Neuronal stem cell (in vitro differentiated cells): Measurements from ENCODE around the gene TUBGCP3.
A peak's percentile ranks its signal among the peaks of the same experiment; 100 is the strongest.

Experiments
- DNase-seq: peaks from one replicate; pipeline ENCODE4 v3.0.0-alpha.2; 2013; ENCODE audit warnings: low spot score
- H2AFZ ChIP-seq: one replicate; pipeline ENCODE4 v1.6.1; 2013; ENCODE audit warnings: mild to moderate bottlenecking, low read length, inconsistent platforms
- H2AK5ac ChIP-seq: 2 replicates; pipeline ENCODE4 v1.6.1; 2013; ENCODE audit warnings: low read depth, mild to moderate bottlenecking, inconsistent platforms, low read length, moderate library complexity, mixed read lengths
- H2BK120ac ChIP-seq: 2 replicates; pipeline ENCODE4 v1.6.1; 2013; ENCODE audit warnings: low read depth, mild to moderate bottlenecking, inconsistent platforms, low read length, moderate library complexity, mixed read lengths
- H2BK12ac ChIP-seq: one replicate; pipeline ENCODE4 v1.6.1; 2013; ENCODE audit warnings: low read length, inconsistent platforms
- H2BK15ac ChIP-seq: 2 replicates; pipeline ENCODE4 v1.6.1; 2013; ENCODE audit warnings: mild to moderate bottlenecking, low read length, inconsistent platforms, mixed read lengths
- H2BK5ac ChIP-seq: one replicate; pipeline ENCODE4 v1.6.1; 2013; ENCODE audit warnings: inconsistent platforms, mild to moderate bottlenecking, low read length, moderate library complexity
- H3K14ac ChIP-seq: one replicate; pipeline ENCODE4 v1.6.1; 2013; ENCODE audit warnings: low read length, inconsistent platforms
- H3K18ac ChIP-seq: 2 replicates; pipeline ENCODE4 v1.6.1; 2013; ENCODE audit warnings: low read length, inconsistent platforms
- H3K23ac ChIP-seq: 2 replicates; pipeline ENCODE4 v1.6.1; 2013; ENCODE audit warnings: low read depth, mild to moderate bottlenecking, mixed read lengths, low read length, inconsistent platforms; ENCODE audit not compliant: poor library complexity
- H3K27ac ChIP-seq: replicated peaks from 3 replicates; pipeline ENCODE4 v1.5.1; 2013; ENCODE audit warnings: low read length, inconsistent platforms
- H3K27me3 ChIP-seq, 3 experiments: 2 replicates each; pipeline ENCODE4 v1.6.1; 2013; ENCODE audit warnings: low read length in 3 of 3, mild to moderate bottlenecking in 2 of 3, inconsistent platforms in 1 of 3, low read depth in 1 of 3, mixed read lengths in 1 of 3, moderate library complexity in 1 of 3; ENCODE audit not compliant: control insufficient read depth in 3 of 3, insufficient read depth in 3 of 3
- H3K36me3 ChIP-seq, 2 donors: replicated peaks in 1 of 2; 2 replicates each; pipeline ENCODE4 v1.6.1; 2013; ENCODE audit warnings: low read length in 2 of 2; ENCODE audit not compliant: control insufficient read depth in 2 of 2, insufficient read depth in 2 of 2
- H3K4ac ChIP-seq: 2 replicates; pipeline ENCODE4 v1.6.1; 2013; ENCODE audit warnings: inconsistent platforms, mild to moderate bottlenecking, low read length, moderate library complexity
- H3K4me1 ChIP-seq, 2 donors: 1 replicate in 1 of 2; 2 replicates in 1 of 2; pipeline ENCODE4 v1.6.1; 2013; ENCODE audit warnings: low read length in 2 of 2, low read depth in 1 of 2; ENCODE audit not compliant: control insufficient read depth in 2 of 2, insufficient read depth in 1 of 2
- H3K4me2 ChIP-seq: one replicate; pipeline ENCODE4 v1.6.1; 2013; ENCODE audit warnings: mild to moderate bottlenecking, low read length, inconsistent platforms; ENCODE audit not compliant: insufficient read depth, poor library complexity, severe bottlenecking
- H3K4me3 ChIP-seq, 2 donors: 2 replicates each; pipeline ENCODE4 v1.5.1; 2013; ENCODE audit warnings: low read length in 2 of 2, mild to moderate bottlenecking in 2 of 2, inconsistent platforms in 1 of 2, moderate library complexity in 1 of 2
- H3K79me1 ChIP-seq: one replicate; pipeline ENCODE4 v1.6.1; 2013; ENCODE audit warnings: low read depth, mild to moderate bottlenecking, inconsistent platforms, low read length, moderate library complexity
- H3K9ac ChIP-seq: one replicate; pipeline ENCODE4 v1.6.1; 2013; ENCODE audit warnings: mild to moderate bottlenecking, low read depth, low read length, inconsistent platforms; ENCODE audit not compliant: poor library complexity
- H3K9me3 ChIP-seq, 2 donors: replicated peaks in 1 of 2; 2 replicates each; pipeline versions ENCODE3 to v1.6.1; 2013; ENCODE audit warnings: low read length in 2 of 2, mild to moderate bottlenecking in 2 of 2, inconsistent platforms in 1 of 2, low read depth in 1 of 2, mixed read lengths in 1 of 2, moderate library complexity in 1 of 2; ENCODE audit not compliant: control insufficient read depth in 2 of 2, insufficient read depth in 1 of 2
- H4K8ac ChIP-seq: one replicate; pipeline ENCODE4 v1.6.1; 2013; ENCODE audit warnings: low read depth, mild to moderate bottlenecking, inconsistent platforms, low read length, moderate library complexity
- H4K91ac ChIP-seq: one replicate; pipeline ENCODE4 v1.6.1; 2013; ENCODE audit warnings: low read length, low read depth, mild to moderate bottlenecking, inconsistent platforms; ENCODE audit not compliant: poor library complexity
- WGBS, 2 donors: extraction: QIAGEN DNeasy Blood & Tissue Kit; methylation state at CpG; one replicate each; pipeline ENCODE4 v1.1.7; 2013; ENCODE audit warnings: missing lambda C conversion rate in 2 of 2, mixed read lengths in 1 of 2; ENCODE audit not compliant: insufficient read length in 2 of 2, insufficient replicate concordance in 1 of 2; ENCODE audit errors: extremely low coverage in 2 of 2; 5-methylcytosine and 5-hydroxymethylcytosine counted together

Gene TUBGCP3

GRCh38 chr13:112606109-112607001, 18.4 kb upstream of the TUBGCP3 start:
- peak overlapping the region; percentile 53 for H3K27ac ChIP-seq
- no peak overlapping the region for H2BK12ac ChIP-seq
- H3K36me3 ChIP-seq: no peaks in the 10 kb centered on the region
- peak overlapping the region; percentile 59 for H3K4me2 ChIP-seq
- H3K4me1 ChIP-seq: peaks cover 0 to 4% of the 10 kb centered on the region in 2 donors
- DNase-seq: peak; percentile 77
- H3K27me3 ChIP-seq: peaks cover 0 to 3% (median 0%) of the 10 kb centered on the region in 3 experiments
- H2BK5ac ChIP-seq: no peak overlapping the region
- H4K91ac ChIP-seq: no peak overlapping the region
- peak overlapping the region; percentile 45 to 60 for H3K4me3 ChIP-seq
- H3K9ac ChIP-seq: no peak overlapping the region
- H3K18ac ChIP-seq: peak overlapping the region; percentile 69
- H3K4ac ChIP-seq: no peak overlapping the region
- H2BK120ac ChIP-seq: no peak overlapping the region
- WGBS, 2 donors: no CpG with 5 or more reads among the region's 45 CpGs
- H3K23ac ChIP-seq: no peak overlapping the region
- no peak overlapping the region for H3K14ac ChIP-seq
- no peak overlapping the region for H2AK5ac ChIP-seq
- H2AFZ ChIP-seq: peak overlapping the region; percentile 80
- no peak overlapping the region for H4K8ac ChIP-seq
- peaks cover 0 to 5% of the 10 kb centered on the region in 2 donors for H3K9me3 ChIP-seq
- no peak overlapping the region for H2BK15ac ChIP-seq
- no peaks in the 10 kb centered on the region for H3K79me1 ChIP-seq

DNA sequence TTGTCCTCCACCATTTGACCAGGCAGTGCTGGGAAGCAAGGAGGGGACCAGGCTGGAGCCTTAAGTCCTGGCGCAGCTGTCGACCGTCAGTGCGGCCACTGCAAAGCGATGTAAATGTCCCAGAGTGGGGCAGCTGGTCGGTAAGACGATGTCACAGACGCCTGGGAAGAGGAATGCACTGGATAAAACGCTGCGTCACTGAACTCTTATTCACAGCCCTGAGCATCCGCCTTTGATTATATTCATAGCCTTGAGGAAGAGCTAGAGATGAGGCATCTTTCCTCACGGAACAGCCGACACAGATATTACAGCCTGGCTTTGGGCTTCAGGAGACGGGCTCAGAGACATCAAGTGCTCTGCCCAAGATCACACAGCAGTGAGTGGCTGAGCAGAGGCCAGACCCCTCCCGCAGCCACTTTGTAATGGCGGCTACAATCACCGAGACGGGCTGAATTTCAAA, 17.6 kb upstream of the TUBGCP3 start:
- no CpG with 5 or more reads among the region's 18 CpGs for WGBS, 2 donors
- H3K18ac ChIP-seq: peak overlapping the region; percentile 78
- no peak for DNase-seq

DNA sequence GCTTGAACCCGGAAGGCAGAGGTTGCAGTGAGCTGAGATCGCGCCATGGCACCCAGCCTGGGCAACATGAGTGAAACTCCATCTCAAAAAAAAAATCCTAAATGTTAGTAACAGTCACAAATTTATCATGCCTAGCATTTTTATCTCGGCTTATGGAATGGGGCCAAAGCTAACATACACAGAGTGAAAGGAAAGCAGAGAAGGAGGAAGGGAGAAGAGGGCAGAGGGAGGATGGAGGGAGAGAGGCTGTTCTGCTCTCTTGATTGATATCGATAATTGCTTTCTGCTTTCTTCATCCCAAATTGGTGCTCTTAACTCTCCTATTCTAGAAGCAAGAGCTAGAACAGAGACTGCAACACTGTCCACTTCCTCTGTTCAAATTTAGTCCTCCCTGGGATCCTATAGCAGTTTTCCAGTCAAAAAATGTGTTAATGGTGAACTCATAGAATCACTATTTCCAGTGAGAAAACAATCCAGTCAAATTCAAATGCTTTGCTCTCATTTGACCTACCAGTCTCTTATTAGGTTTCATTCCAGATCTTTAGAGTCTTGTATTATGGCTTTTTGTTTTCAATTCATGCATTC, 15.8 kb upstream of the TUBGCP3 start:
- no CpG with 5 or more reads among the region's 5 CpGs for WGBS, 2 donors
- Histone ChIP-seq H3K4me3 (no peak overlapping the region), H2AK5ac (no peak overlapping the region), H3K23ac (no peak overlapping the region), H3K79me1 (no peaks in the 10 kb centered on the region), H2BK120ac (no peak overlapping the region), H3K27ac (no peak overlapping the region), H4K91ac (no peak overlapping the region), H2BK15ac (no peak overlapping the region), H4K8ac (no peak overlapping the region), H3K4me1 (peaks cover 0 to 4% of the 10 kb centered on the region in 2 donors), H3K4ac (no peak overlapping the region), H3K27me3 (peaks cover 0 to 3% (median 0%) of the 10 kb centered on the region in 3 experiments), H3K9ac (no peak overlapping the region), H3K14ac (no peak overlapping the region), H3K18ac (no peak overlapping the region), H3K36me3 (no peaks in the 10 kb centered on the region), H2BK12ac (no peak overlapping the region), H2BK5ac (no peak overlapping the region), H3K9me3 (peaks cover 0 to 5% of the 10 kb centered on the region in 2 donors), H2AFZ (no peak overlapping the region), H3K4me2 (no peak overlapping the region)
- DNase-seq: no peak

More for the DNA sequence above, 17.6 kb upstream of the TUBGCP3 start:
- Histone ChIP-seq H3K4me1 (peaks cover 0 to 4% of the 10 kb centered on the region in 2 donors), H4K8ac (no peak overlapping the region), H3K9ac (peak overlapping the region; percentile 24), H3K36me3 (no peaks in the 10 kb centered on the region), H2BK12ac (no peak overlapping the region), H3K27me3 (peaks cover 0 to 3% (median 0%) of the 10 kb centered on the region in 3 experiments), H3K79me1 (no peaks in the 10 kb centered on the region), H3K23ac (no peak overlapping the region), H2AK5ac (peak overlapping the region; percentile 78), H3K27ac (no peak overlapping the region), H3K4me3 (peak overlapping the region in 1 of 2 donors; percentile 45), H3K4me2 (peak overlapping the region; percentile 37), H2BK120ac (no peak overlapping the region), H2AFZ (peak overlapping the region; percentile 80), H2BK5ac (no peak overlapping the region), H4K91ac (peak overlapping the region; percentile 90), H3K4ac (no peak overlapping the region), H3K9me3 (peaks cover 0 to 5% of the 10 kb centered on the region in 2 donors), H2BK15ac (peak overlapping the region; percentile 87), H3K14ac (no peak overlapping the region)

DNA sequence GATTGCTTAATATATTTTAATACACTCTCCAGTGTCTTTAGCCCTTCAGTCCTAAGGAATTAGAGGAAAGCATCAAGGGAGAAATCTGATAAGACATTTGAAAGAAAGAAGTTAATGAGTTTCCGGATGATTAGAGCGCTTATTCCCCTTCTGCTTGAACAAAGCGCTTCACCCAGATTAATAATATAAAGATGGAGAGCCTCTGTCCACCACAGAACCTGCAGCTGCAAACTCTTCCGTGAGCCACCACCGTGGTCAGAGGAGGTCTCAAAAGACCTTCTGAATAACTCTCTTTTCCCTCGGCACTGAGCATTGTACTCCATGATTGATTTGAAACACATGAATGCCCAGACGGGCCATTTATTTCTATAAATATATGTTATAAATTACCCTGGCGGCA, 14.2 kb upstream of the TUBGCP3 start:
- no peak overlapping the region for H2BK120ac ChIP-seq

More for the DNA sequence above, 14.2 kb upstream of the TUBGCP3 start:
- Histone ChIP-seq H3K27ac (no peak overlapping the region), H3K4me3 (no peak overlapping the region), H3K9me3 (peaks cover 0 to 5% of the 10 kb centered on the region in 2 donors), H3K9ac (no peak overlapping the region), H3K27me3 (no peaks in the 10 kb centered on the region), H4K8ac (no peak overlapping the region), H3K4me2 (no peak overlapping the region), H2AK5ac (no peak overlapping the region), H3K18ac (no peak overlapping the region), H3K4ac (no peak overlapping the region), H4K91ac (no peak overlapping the region), H2BK15ac (no peak overlapping the region), H3K36me3 (no peaks in the 10 kb centered on the region), H3K4me1 (peaks cover 0 to 4% of the 10 kb centered on the region in 2 donors), H2BK5ac (no peak overlapping the region), H3K79me1 (no peaks in the 10 kb centered on the region), H2BK12ac (no peak overlapping the region), H3K14ac (no peak overlapping the region), H3K23ac (no peak overlapping the region), H2AFZ (no peak overlapping the region)
- DNase-seq: no peak
- WGBS, 2 donors: no CpG with 5 or more reads among the region's 8 CpGs
